NK-92 treated with Interleukin-12 subunit alpha and Interleukin-12 subunit beta, amount 100 ng/mL, for 24 hours (cell line): Measurements from ENCODE around the gene NAPSA.

Experiments used
- DNase-seq: peaks from one replicate; lab custom pipeline; 2025; lab: John Stamatoyannopoulos, UW

The NAPSA gene

DNA sequence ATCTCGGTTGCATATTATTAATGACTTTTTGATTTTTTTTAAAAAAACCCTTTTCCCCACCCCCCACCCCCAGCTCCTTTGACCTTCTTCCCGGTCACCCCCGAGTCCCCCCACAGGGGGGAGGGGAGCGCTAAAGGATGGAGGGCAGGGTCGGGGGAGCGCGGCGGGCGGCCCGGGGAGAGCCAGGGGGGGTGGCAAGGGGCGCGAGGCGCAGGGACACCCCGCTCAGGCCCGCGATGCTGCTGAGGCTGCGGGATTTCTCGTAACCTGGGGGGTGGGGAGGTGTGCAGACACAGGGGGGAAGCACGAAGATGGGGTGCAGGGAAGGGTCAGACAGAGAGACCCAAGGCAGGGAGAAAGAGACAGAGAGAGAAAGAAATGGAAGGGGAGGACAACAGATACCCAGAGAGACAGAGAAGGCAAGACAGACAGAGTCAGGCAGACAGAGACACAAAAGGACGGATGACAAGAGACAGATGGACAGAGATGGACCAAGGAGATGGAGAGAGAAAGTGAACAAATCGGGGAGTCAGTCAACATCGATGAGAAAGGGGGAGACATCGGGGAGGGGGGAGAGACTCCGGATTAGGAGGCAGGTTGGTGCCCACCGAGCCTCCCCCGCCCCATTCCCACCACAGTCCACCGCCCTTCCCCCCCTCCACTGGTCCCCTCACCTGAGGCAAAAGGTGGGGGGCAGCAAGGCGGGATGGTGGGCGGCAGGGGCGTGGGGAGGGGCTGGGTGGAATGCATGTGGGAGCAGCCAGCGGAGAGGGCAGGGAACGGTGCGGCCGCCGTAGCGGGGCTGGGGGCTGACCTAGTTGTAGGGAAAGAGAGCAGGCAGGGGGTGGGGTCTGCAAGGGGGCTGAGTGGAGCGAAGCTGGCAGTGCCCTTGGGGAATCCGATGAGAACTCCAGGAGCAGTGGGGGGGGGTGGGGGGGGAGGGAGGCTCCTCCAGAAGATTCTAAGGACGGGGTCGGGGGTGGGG is 50.4 kb downstream of the NAPSA start:
- no peak for DNase-seq

- no peak for DNase-seq
These were observed 51.5 kb downstream of the NAPSA start for GRCh38 chr19:50313812-50314536.

GRCh38 chr19:50312967-50313811 is 52.2 kb downstream of the NAPSA start:
- no peak for DNase-seq

- no peak for DNase-seq
These were observed 53.5 kb downstream of the NAPSA start for GRCh38 chr19:50311723-50312635.

DNA sequence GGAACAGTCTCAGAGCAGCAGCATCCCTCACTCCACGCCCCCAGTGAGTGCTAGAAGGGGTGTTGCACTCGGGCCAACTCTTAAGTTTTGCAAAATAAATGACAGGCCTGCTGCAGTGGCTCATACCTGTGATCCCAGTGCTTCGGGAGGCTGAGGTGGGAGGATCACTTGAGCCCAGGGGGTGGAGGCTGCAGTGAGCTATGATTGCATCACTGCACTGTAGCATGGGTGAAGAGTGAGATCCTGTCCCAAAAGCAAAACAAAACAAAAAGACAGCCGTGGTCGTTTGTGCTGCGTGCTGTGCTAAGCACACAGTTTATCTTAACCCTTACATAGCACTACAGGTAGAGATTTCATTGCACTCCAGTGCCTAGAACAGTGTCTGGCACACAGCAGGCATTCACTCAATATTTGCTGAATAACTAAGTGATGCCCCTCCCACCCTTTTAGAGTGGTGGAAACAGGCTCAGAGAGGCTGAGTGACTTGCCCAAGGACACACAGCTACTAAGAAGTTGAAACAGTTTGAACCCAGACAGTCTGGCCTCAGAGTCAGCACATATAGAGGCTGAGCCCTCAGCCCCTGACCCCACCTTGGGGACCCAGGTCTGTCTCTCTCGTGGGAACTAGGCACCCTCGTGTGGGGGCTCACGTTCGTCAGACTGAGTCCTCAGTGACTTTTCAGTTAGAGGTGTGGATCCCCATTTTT is 54.5 kb downstream of the NAPSA start:
- DNase-seq: no peak

DNA sequence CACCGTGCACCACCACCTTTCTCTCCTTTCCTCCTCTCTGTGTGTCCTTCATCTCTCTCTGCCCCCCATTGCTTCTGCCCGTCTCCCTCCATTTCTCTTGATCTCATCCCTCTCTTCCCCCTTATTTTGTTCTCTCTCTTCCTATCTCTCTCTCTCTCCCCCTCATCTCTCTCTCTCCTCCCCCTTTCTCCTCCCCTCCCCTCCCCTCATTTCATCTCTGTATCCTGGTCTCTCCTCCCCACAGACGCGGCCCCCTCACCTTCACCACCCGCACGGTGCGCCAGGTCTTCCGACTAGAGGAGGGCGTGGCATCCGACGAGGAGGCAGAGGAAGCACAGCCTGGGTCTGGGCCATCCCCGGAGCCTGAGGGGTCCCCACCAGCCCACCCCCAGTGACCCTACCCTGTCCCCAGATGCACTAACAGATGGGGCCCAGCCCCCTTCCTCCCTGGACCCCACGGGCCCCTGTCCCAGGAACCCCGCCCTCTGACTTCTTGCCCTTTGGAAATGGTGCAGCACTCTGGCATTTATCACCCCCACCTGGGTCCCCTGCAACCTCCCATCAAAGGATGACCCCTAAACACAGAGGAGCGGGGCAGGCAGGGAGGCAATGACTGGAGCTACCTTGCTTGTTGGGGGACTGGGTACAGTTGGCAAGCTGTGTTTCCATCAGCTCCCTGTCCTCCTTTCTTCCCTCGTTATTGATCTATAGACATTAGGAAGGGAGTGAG is 55.9 kb downstream of the NAPSA start:
- DNase-seq: no peak

DNA sequence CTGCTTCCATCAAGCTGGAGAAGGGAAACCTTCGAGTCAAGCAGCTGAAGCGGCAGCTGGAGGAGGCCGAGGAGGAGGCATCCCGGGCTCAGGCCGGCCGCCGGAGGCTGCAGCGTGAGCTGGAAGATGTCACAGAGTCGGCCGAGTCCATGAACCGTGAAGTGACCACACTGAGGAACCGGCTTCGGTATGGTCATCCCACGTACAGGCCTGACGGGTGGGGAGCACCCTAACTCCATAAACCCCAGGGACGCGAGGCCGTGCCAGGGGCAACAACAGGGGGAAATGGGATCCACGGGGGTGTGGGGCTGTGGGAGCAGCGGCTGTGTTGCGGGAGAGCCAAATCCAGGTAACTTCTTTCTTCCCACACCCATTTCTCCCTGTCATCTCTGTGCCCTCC is 56.4 kb downstream of the NAPSA start:
- DNase-seq: no peak
